ENCODE measurements around the gene PGC.

The PGC gene

GRCh38 chr6:41747256-41748101 lies at the start of gene PGC:
Gene PGC (minus strand): TSS chr6:41747397. CDS start chr6:41747334, 63 bp downstream.
- TF ChIP-seq GATA2 (IDR thresholded peaks at IDR 0.05; ENCODE audit: low read depth, low read length): no peak
- TF ChIP-seq GATA3 (IDR thresholded peaks at IDR 0.05; ENCODE audit: low read depth, low read length): no peak

DNA sequence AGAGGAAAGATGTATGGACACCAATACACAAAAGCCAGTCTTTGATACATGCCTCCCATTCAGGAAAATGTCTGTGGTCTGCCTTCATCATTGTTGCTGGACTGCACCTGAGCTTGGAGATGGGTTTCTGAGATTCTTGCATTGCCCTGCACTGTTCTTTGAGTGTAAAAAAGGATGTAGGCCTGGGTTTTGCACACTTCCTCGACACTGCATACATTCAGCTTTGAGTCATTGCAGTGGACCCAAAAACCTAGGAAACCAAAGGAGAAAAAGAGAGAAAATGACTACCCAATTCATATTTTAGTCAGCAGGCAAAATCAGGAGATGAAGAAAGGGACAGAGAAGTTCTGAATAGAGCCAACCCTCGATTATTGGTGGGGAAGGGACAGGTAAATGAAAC lies 49.3 kb upstream of the PGC start:
- no peak for TF ChIP-seq GATA3 (IDR thresholded peaks at IDR 0.05; ENCODE audit: low read depth, low read length)
- no peak for TF ChIP-seq GATA2 (IDR thresholded peaks at IDR 0.05; ENCODE audit: low read depth, low read length)

GRCh38 chr6:41791984-41792383 lies 44.8 kb upstream of the PGC start:
- TF ChIP-seq GATA2 (IDR thresholded peaks at IDR 0.05; ENCODE audit: low read depth, low read length) (no peak), GATA3 (IDR thresholded peaks at IDR 0.05; ENCODE audit: low read depth, low read length) (no peak)

DNA sequence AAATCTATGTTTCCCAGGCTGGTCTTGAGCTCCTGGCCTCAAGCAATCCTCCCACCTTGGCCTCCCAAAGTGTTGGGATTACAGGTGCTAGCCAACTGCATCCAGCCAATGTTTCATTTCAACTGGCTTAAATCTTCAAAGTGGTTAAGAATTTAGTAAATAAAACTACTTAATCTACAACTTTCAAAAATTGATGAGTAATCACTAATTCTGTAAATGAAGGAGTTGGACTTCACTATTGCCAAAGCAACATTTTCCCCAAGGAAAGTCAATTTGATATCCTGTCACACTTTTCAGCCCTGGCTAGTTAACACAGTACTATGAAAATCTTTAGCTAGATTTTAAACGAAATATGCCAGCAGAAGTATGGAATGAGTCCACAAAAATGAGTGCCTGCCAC lies 44.1 kb upstream of the PGC start:
- no peak for TF ChIP-seq GATA2 (IDR thresholded peaks at IDR 0.05; ENCODE audit: low read depth, low read length)
- TF ChIP-seq GATA3 (IDR thresholded peaks at IDR 0.05; ENCODE audit: low read depth, low read length): no peak

GRCh38 chr6:41790045-41790444 lies 42.8 kb upstream of the PGC start:
- no peak for TF ChIP-seq GATA3 (IDR thresholded peaks at IDR 0.05; ENCODE audit: low read depth, low read length)
- TF ChIP-seq GATA2 (IDR thresholded peaks at IDR 0.05; ENCODE audit: low read depth, low read length): no peak

GRCh38 chr6:41789390-41789724 lies 42.2 kb upstream of the PGC start:
- TF ChIP-seq GATA2 (IDR thresholded peaks at IDR 0.05; ENCODE audit: low read depth, low read length): no peak

DNA sequence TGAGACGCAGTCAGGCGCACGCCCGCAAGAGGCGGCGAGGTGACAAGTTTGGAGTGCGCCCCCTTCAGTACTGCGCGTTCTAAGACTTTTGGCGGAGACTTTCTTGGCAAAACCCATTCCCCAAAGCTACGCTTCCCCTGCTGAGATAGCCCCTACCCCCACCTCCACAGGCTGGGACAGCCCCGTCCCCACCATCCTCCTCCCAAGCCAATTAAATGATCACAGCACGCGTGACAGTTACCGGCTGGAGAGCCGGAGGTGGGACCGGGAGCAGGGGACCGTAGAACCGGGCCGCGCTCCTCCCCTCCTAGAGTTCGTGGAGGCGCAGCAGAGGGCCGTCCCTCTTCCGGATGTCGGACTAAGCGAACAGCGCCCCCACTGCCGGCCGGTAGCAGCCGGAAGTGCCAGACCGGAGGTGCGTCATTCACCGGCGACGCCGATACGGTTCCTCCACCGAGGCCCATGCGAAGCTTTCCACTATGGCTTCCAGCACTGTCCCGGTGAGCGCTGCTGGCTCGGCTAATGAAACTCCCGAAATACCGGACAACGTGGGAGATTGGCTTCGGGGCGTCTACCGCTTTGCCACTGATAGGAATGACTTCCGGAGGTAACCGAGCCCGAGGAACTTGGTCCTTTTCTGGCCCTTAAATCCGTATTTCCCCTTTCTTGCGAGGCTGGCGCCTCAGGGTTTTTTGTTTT lies 40.2 kb upstream of the PGC start, which contains the start of gene TOMM6:
Gene TOMM6, plus strand, starts transcription at position 476 of the 699 bp plus-strand sequence. Its CDS starts 4 bp downstream, at position 480.
- TF ChIP-seq GATA2 (IDR thresholded peaks at IDR 0.05; ENCODE audit: low read depth, low read length) (no peak), GATA3 (IDR thresholded peaks at IDR 0.05; ENCODE audit: low read depth, low read length) (no peak)

DNA sequence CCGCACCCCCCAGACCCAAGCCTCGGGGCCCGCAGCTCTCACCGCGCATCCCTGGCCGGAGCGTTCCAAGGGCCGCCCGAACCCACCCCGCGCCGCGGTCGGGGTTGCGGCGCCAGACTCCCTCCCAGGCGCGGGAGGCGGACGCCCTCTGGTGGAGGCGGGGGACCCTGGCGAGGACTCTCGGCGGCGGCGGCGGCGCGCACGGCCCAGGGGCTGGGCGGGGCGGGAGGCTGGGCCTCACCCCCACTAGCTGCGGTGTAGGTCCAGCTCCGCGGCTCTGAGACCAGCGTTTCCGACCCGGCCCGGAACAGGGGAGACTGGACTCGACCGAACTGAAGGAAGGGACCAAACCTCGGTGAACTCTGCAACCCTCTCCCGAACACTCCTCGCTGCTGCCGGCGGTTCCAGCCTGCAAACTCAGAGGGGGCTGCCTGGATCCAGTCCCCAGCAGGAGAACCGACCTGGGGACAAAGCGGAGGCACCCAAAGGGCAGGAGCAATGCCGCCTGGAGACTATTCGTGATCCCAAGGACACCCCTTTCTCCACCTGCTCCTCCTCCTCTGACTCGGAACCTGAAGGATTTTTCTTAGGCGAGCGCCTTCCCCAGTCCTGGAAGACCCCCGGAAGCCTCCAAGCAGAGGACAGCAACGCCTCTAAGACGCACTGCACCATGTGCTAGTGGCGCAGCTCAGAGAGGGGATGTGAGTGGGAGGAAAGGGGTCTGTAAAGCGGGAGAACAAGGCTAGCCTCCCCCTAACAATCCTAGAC lies 39.4 kb upstream of the PGC start:
- TF ChIP-seq GATA2 (IDR thresholded peaks at IDR 0.05; ENCODE audit: low read depth, low read length) (no peak), GATA3 (IDR thresholded peaks at IDR 0.05; ENCODE audit: low read depth, low read length) (no peak)

DNA sequence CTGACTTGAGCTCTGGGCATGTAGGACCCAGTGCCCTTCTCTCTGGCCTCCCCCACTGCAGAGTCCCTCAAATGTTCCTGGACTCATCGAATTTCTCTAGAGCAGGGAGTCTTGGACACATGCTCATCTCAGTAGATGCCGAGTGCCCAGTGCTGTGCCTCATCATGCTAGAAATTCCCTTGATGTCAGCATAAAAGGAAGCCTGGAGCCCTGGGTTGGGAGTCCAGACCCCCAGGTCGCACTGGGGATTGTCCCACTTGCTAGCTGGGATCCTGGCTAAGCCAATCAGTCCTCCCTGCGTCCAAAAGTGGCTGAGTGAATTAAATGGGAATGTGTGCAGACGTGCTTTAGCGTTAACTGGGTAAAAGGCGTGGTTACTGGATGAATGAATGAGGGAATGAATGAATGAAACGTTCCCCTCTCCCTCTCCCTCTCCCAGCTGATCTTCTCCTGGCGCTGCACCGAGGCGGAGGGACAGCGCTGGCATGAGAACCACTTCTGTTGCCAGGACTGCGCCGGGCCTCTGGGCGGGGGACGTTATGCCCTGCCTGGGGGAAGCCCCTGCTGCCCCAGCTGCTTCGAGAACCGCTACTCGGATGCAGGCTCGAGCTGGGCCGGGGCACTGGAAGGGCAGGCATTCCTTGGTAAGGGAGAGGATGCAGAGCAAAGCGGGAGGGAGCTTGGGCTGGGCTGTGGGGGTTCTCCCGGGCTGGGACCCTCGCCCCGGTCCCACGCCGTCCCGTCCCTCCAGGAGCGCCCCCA lies 38.7 kb upstream of the PGC start:
- no peak for TF ChIP-seq GATA3 (IDR thresholded peaks at IDR 0.05; ENCODE audit: low read depth, low read length)

DNA sequence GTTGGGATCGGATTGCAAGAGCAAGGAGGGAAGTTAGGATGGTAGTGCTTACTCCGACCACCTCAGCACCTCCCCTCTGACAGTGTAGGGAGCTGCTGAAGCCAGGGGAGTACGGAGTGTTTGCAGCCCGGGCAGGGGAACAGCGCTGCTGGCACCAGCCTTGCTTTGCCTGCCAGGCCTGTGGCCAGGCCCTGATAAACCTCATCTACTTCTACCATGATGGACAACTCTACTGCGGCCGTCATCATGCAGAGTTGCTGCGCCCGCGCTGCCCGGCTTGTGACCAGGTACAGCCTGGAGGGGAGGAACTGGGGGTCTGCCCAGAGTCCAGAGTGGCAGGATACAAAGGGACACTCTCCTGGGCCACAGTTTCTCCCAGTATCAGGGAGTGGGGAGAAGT lies 38.1 kb upstream of the PGC start:
- no peak for TF ChIP-seq GATA3 (IDR thresholded peaks at IDR 0.05; ENCODE audit: low read depth, low read length)
- no peak for TF ChIP-seq GATA2 (IDR thresholded peaks at IDR 0.05; ENCODE audit: low read depth, low read length)

GRCh38 chr6:41784581-41785171 lies 37.5 kb upstream of the PGC start:
- no peak for TF ChIP-seq GATA2 (IDR thresholded peaks at IDR 0.05; ENCODE audit: low read depth, low read length)
- no peak for TF ChIP-seq GATA3 (IDR thresholded peaks at IDR 0.05; ENCODE audit: low read depth, low read length)

- TF ChIP-seq GATA3 (IDR thresholded peaks at IDR 0.05; ENCODE audit: low read depth, low read length) (no peak), GATA2 (IDR thresholded peaks at IDR 0.05; ENCODE audit: low read depth, low read length) (no peak)
Observed at GRCh38 chr6:41783106-41783780, 36.0 kb upstream of the PGC start.

GRCh38 chr6:41781366-41781730 lies 34.2 kb upstream of the PGC start:
- TF ChIP-seq GATA2 (IDR thresholded peaks at IDR 0.05; ENCODE audit: low read depth, low read length) (no peak), GATA3 (IDR thresholded peaks at IDR 0.05; ENCODE audit: low read depth, low read length) (no peak)

Measured in SH-SY5Y (cell line).